NT2/D1 (cell line): ENCODE measurements around the gene TMEM91.
"Not testable (repeated sequence)": the region's sequence is repeated elsewhere in the genome, so short reads cannot be mapped to it uniquely, and the experiment has no call there.

Source experiments
- DNase-seq: peaks from one replicate; pipeline ENCODE4 v3.0.0-alpha.2; 2011; ENCODE audit warnings: low read depth, low spot score
- H3K27me3 ChIP-seq: 2 replicates; pipeline ENCODE4 v1.6.0; 2011; ENCODE audit warnings: mild to moderate bottlenecking; ENCODE audit not compliant: insufficient read length, insufficient read depth
- H3K36me3 ChIP-seq: 2 replicates; pipeline ENCODE4 v1.6.1; 2011; ENCODE audit warnings: mild to moderate bottlenecking, low read length, mixed read lengths; ENCODE audit not compliant: insufficient read depth, insufficient read length
- H3K4me1 ChIP-seq: 2 replicates; pipeline ENCODE4 v1.5.1; 2011; ENCODE audit not compliant: insufficient read depth, insufficient read length
- H3K4me3 ChIP-seq: 2 replicates; pipeline ENCODE4 v1.5.1; 2011; ENCODE audit warnings: low read depth; ENCODE audit not compliant: insufficient read length
- H3K9ac ChIP-seq: 2 replicates; pipeline ENCODE4 v1.6.0; 2011; ENCODE audit warnings: low read depth; ENCODE audit not compliant: insufficient read length
- H3K9me3 ChIP-seq: 2 replicates; pipeline ENCODE4 v1.5.1; 2011; ENCODE audit warnings: mild to moderate bottlenecking, low read length; ENCODE audit not compliant: insufficient read depth
- SUZ12 ChIP-seq: IDR thresholded peaks from 2 replicates; pipeline ENCODE4 v1.6.1; 2011; ENCODE audit not compliant: insufficient read length, insufficient read depth; ENCODE audit errors: extremely low read depth
- YY1 ChIP-seq: IDR thresholded peaks from 2 replicates; pipeline ENCODE4 v1.6.1; 2011; ENCODE audit not compliant: insufficient read length, insufficient read depth
- ZNF274 ChIP-seq: IDR thresholded peaks from 2 replicates; pipeline ENCODE4 v1.6.1; 2011; ENCODE audit warnings: mild to moderate bottlenecking, low read depth, low read length

TMEM91 gene

GRCh38 chr19:41363753-41364523 is 12.4 kb upstream of the TMEM91 start, which contains the start of gene B9D2:
B9D2 (minus strand) TSS chr19:41364149; CDS start chr19:41363519, 630 bp downstream.
- TF ChIP-seq ZNF274 (no peak), YY1 (peak; percentile 96), SUZ12 (no peak)

GRCh38 chr19:41364524-41365391 is 11.6 kb upstream of the TMEM91 start:
- Histone ChIP-seq H3K9ac (peak overlapping the region; percentile 93), H3K36me3 (peaks cover 10% of the 10 kb centered on the region), H3K4me3 (peak overlapping the region; percentile 82), H3K4me1 (peaks cover 2% of the 10 kb centered on the region), H3K27me3 (no peaks in the 10 kb centered on the region), H3K9me3 (no peaks in the 10 kb centered on the region)
- TF ChIP-seq ZNF274 (no peak), SUZ12 (no peak), YY1 (no peak)
- DNase-seq: no peak

More at GRCh38 chr19:41363753-41364523, 12.4 kb upstream of the TMEM91 start, which contains the start of gene B9D2:
- Histone ChIP-seq H3K4me1 (peaks cover 2% of the 10 kb centered on the region), H3K4me3 (peak within 1 kb of the TSS; percentile 82), H3K9ac (peak within 1 kb of the TSS; percentile 93), H3K27me3 (no peaks in the 10 kb centered on the region), H3K36me3 (peaks cover 10% of the 10 kb centered on the region), H3K9me3 (no peaks in the 10 kb centered on the region)
- peak; percentile 94 for DNase-seq

- no peak overlapping the region for H3K9ac ChIP-seq
- no peaks in the 10 kb centered on the region for H3K27me3 ChIP-seq
- no peaks in the 10 kb centered on the region for H3K9me3 ChIP-seq
- no peak for TF ChIP-seq ZNF274
- H3K36me3 ChIP-seq: peaks cover 8% of the 10 kb centered on the region
- no peak overlapping the region for H3K4me3 ChIP-seq
- DNase-seq: no peak
- H3K4me1 ChIP-seq: peaks cover 2% of the 10 kb centered on the region
These were observed 10.2 kb upstream of the TMEM91 start for GRCh38 chr19:41366089-41366488.

- peaks cover 2% of the 10 kb centered on the region for H3K4me1 ChIP-seq
- H3K9ac ChIP-seq: no peak overlapping the region
These were observed 8.5 kb upstream of the TMEM91 start for GRCh38 chr19:41367848-41368301.

GRCh38 chr19:41369769-41370168 is 6.6 kb upstream of the TMEM91 start:
- no peak overlapping the region for H3K4me3 ChIP-seq
- no peak for DNase-seq
- H3K27me3 ChIP-seq: no peaks in the 10 kb centered on the region
- TF ChIP-seq YY1 (no peak), ZNF274 (no peak), SUZ12 (no peak)
- H3K36me3 ChIP-seq: peaks cover 10% of the 10 kb centered on the region
- peaks cover 2% of the 10 kb centered on the region for H3K4me1 ChIP-seq
- no peaks in the 10 kb centered on the region for H3K9me3 ChIP-seq
- no peak overlapping the region for H3K9ac ChIP-seq

More at GRCh38 chr19:41367848-41368301, 8.5 kb upstream of the TMEM91 start:
- TF ChIP-seq YY1: no peak
- TF ChIP-seq ZNF274: no peak
- no peak for TF ChIP-seq SUZ12
- no peaks in the 10 kb centered on the region for H3K9me3 ChIP-seq
- no peak for DNase-seq
- no peaks in the 10 kb centered on the region for H3K27me3 ChIP-seq
- peaks cover 6% of the 10 kb centered on the region for H3K36me3 ChIP-seq
- no peak overlapping the region for H3K4me3 ChIP-seq

- H3K9me3 ChIP-seq, H3K9ac ChIP-seq, H3K4me3 ChIP-seq, H3K4me1 ChIP-seq, DNase-seq, H3K27me3 ChIP-seq: not testable (repeated sequence)
- peaks cover 10% of the 10 kb centered on the region for H3K36me3 ChIP-seq
These were observed 5.2 kb upstream of the TMEM91 start for GRCh38 chr19:41371119-41371518.

GRCh38 chr19:41371541-41371940 is 4.8 kb upstream of the TMEM91 start:
- TF ChIP-seq ZNF274: no peak
- no peak for TF ChIP-seq SUZ12
- no peak for TF ChIP-seq YY1
- Histone ChIP-seq H3K27me3 (no peaks in the 10 kb centered on the region), H3K9me3 (no peaks in the 10 kb centered on the region), H3K4me3 (no peak overlapping the region), H3K4me1 (no peaks in the 10 kb centered on the region), H3K9ac (no peak overlapping the region), H3K36me3 (peaks cover 8% of the 10 kb centered on the region)
- no peak for DNase-seq
